Erythroblast (primary cell): ENCODE measurements around the gene USP25.

Experiments
- GATA1 ChIP-seq: IDR thresholded peaks from 2 replicates; pipeline ENCODE4 v1.6.1; 2011; ENCODE audit warnings: low read depth, mild to moderate bottlenecking, control low read depth, low read length, moderate library complexity
- POLR2A ChIP-seq: IDR thresholded peaks from 2 replicates; pipeline ENCODE4 v1.6.1; 2011; ENCODE audit warnings: mild to moderate bottlenecking, low read length

GRCh38 chr21:15875286-15875685 is 145.5 kb downstream of the USP25 start:
- TF ChIP-seq POLR2A (no peak), GATA1 (no peak)
